ENCODE measurements around the gene EXOSC10. TPM values are rescaled to one million over a fixed set of nuclear protein-coding genes. Genes with fewer than 3 reads are reported as not detected.
"Not testable (repeated sequence)": the region's sequence is repeated elsewhere in the genome, so short reads cannot be mapped to it uniquely, and the experiment has no call there.

EXOSC10 gene
- total and polyA plus RNA-seq, 12 donors: 18.4 to 34.7 (median 21.4) TPM

- Histone ChIP-seq H3K27me3 (no peaks in the 10 kb centered on the region), H3K36me3 (no peaks in the 10 kb centered on the region), H3K27ac (no peak overlapping the region), H3K4me3 (no peak overlapping the region), H3K4me1 (peaks cover 0 to 13% (median 3%) of the 10 kb centered on the region in 9 donors), H3K9me3 (no peaks in the 10 kb centered on the region)
- 68 to 76% methylated on average over 2 of the region's 2 CpGs for WGBS, 2 donors
- DNase-seq: no peak
- TF ChIP-seq CTCF (IDR thresholded peaks at IDR 0.05): no peak
- no peak for ATAC-seq
- intact Hi-C loops (cut with DNase I): loop anchor here in 9 of 10 donors (5.0 to 10.0 kb wide), 6 partner anchors 65 to 685 kb away; no protein-coding TSS in a partner anchor
Observed at GRCh38 chr1:11039351-11040104, 60.1 kb downstream of the EXOSC10 start.

GRCh38 chr1:11037740-11038182, 61.9 kb downstream of the EXOSC10 start:
- intact Hi-C loops (cut with DNase I): loop anchor here in 9 of 10 donors (2.0 to 10.0 kb wide), 5 partner anchors 197 to 687 kb away; no protein-coding TSS in a partner anchor
- H3K27ac ChIP-seq: no peak overlapping the region

GRCh38 chr1:11037019-11037739, 62.5 kb downstream of the EXOSC10 start:
- peaks cover 0 to 13% (median 3%) of the 10 kb centered on the region in 9 donors for H3K4me1 ChIP-seq
- intact Hi-C loops (cut with DNase I): loop anchor here in 9 of 10 donors (2.0 to 10.0 kb wide), 5 partner anchors 198 to 688 kb away; no protein-coding TSS in a partner anchor
- not testable (repeated sequence) for DNase-seq, H3K27me3 ChIP-seq, H3K36me3 ChIP-seq, H3K9me3 ChIP-seq, H3K27ac ChIP-seq, ATAC-seq, H3K4me3 ChIP-seq
- 53 to 56% methylated on average over 18 of the region's 18 CpGs for WGBS, 2 donors

More at GRCh38 chr1:11037740-11038182, 61.9 kb downstream of the EXOSC10 start:
- Histone ChIP-seq H3K27me3 (no peaks in the 10 kb centered on the region), H3K36me3 (no peaks in the 10 kb centered on the region), H3K4me1 (peaks cover 0 to 13% (median 3%) of the 10 kb centered on the region in 9 donors), H3K4me3 (no peak overlapping the region), H3K9me3 (no peaks in the 10 kb centered on the region)
- 1% methylated on average over 8 of the region's 8 CpGs for WGBS, 2 donors
- DNase-seq (peak; percentile 82 to 88), ATAC-seq (peak; percentile 86 to 97 (median 94))
- peak; percentile 89 to 99 (median 97) for TF ChIP-seq CTCF (IDR thresholded peaks at IDR 0.05)

- TF ChIP-seq CTCF (IDR thresholded peaks at IDR 0.05): no peak
- ATAC-seq: no peak
Observed at GRCh38 chr1:11031624-11032262, 67.9 kb downstream of the EXOSC10 start.

More at GRCh38 chr1:11031624-11032262, 67.9 kb downstream of the EXOSC10 start:
- H3K36me3 ChIP-seq: peaks cover 0 to 42% (median 11%) of the 10 kb centered on the region in 9 donors
- no peaks in the 10 kb centered on the region for H3K4me1 ChIP-seq
- H3K4me3 ChIP-seq: no peak overlapping the region
- no peaks in the 10 kb centered on the region for H3K9me3 ChIP-seq
- DNase-seq: no peak
- no peak overlapping the region for H3K27ac ChIP-seq
- intact Hi-C loops (cut with DNase I): loop anchor here in 3 of 10 donors (10.0 kb wide), 2 partner anchors 203 to 693 kb away; no protein-coding TSS in a partner anchor
- H3K27me3 ChIP-seq: no peaks in the 10 kb centered on the region
- WGBS, 2 donors: 92 to 93% methylated on average over 10 of the region's 10 CpGs
